ENCODE results near the gene ICOS.

Gene ICOS, protein sequence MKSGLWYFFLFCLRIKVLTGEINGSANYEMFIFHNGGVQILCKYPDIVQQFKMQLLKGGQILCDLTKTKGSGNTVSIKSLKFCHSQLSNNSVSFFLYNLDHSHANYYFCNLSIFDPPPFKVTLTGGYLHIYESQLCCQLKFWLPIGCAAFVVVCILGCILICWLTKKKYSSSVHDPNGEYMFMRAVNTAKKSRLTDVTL

GRCh38 chr2:203936535-203936934, at the start of gene ICOS:
Gene ICOS, plus strand, starts transcription at chr2:203936763. Its CDS starts 52 bp downstream, at chr2:203936815.
- DNase-seq (ENCODE audit: low spot score), result no peak

DNA sequence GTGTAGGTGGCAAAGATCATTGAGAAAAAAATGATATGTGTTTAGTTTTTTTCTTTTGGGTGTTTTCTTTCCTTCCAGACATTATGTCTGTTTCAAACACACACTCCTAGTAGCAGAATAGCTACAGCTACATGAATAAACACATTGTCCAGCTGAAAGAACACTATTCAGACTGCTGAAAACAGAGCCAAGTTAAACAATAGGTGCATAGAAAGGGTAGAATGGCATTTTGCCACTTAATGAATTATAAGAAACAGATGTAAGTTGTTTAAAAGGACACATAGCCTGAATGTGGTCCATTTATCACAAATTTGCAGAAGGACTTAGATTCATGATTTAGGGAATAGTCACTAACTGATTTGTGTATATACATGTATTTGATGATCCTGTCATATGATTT, 48.9 kb upstream of the ICOS start:
- no peak for DNase-seq (ENCODE audit: low spot score)

- no peak for DNase-seq (ENCODE audit: low spot score)
These were observed 47.0 kb upstream of the ICOS start for GRCh38 chr2:203889542-203889941.

- DNase-seq (ENCODE audit: low spot score), result no peak
These were observed 46.6 kb upstream of the ICOS start for GRCh38 chr2:203889944-203890343.

DNA sequence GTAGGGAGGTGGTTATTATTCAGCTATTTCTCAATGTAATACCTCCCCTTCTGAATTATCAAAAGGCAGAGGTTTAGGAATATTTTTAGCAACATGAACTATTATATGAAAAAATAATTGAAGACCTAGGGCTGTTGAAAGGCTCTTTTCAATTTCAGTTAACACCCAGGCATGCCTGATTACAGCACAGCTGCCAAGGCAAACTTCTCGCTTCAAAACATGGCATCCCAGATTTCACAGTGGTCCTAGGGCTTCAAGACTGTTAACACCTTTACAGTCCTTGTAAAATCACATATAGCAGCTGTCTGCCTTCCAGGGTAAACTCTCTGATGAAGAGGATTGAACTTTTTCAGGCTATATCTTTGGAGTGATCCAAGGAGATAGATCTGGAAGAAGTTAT, 45.8 kb upstream of the ICOS start:
- DNase-seq (ENCODE audit: low spot score), result no peak

DNA sequence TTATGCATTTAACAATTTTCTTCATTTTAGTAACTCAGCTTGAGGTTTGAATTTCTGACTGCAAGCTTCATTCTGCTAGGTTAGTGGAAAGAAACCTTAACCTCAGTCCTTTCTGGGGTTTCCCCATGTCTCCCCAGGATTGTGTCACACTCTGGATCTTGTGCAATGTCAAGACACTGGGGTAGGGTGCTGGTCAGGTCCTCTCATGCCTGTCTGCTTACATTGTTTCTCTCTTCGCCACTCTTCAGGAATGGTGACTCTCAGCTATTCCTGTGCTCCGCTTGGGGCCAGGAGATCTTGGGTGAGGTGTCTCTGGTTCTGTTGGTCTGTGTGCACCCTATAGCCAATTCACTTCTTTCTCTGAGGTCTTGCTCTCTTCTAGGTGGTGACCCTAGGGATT, 45.1 kb upstream of the ICOS start:
- DNase-seq (ENCODE audit: low spot score), result no peak

DNA sequence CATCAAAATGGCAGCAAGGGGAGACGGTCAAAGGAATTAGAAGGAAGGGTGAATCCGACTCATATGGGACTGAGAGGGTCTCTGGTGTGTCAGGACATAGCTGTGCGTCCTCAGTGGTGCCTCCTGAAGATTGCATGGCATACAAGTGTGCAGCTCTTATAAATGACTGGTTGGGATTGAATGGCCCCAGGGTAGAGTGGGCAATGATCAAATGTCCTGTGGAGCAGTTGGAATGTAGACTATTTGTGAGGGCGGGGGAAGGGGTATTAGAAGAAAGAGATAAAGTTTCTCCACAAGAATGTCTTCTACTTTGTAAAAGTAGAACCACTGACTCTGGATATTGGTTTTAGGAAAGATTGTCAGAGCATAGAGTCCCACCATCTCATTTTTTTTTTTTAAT, 44.4 kb upstream of the ICOS start:
- no peak for DNase-seq (ENCODE audit: low spot score)

- no peak for DNase-seq (ENCODE audit: low spot score)
These were observed 43.2 kb upstream of the ICOS start for GRCh38 chr2:203893401-203893800.

- DNase-seq (ENCODE audit: low spot score), result no peak
These were observed 42.7 kb upstream of the ICOS start for GRCh38 chr2:203893840-203894239.

DNA sequence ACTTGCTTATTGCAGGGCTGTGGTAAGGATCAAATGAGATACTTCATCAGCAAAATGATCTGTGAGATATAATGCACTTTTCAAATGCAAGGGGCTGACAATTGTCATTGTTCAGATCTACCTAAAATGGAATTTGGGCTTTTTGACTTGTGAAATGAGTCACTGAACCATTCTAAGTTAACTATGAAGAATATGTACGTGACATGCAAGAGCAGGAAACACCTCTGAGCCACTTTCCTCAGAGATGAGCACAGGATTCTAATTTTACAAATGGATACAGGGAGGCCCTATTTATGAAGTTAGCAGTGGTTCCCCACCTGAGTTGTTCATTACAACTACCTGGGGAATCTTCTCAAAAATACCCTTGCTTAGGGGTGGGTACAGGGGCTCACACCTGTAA, 42.3 kb upstream of the ICOS start:
- no peak for DNase-seq (ENCODE audit: low spot score)

DNA sequence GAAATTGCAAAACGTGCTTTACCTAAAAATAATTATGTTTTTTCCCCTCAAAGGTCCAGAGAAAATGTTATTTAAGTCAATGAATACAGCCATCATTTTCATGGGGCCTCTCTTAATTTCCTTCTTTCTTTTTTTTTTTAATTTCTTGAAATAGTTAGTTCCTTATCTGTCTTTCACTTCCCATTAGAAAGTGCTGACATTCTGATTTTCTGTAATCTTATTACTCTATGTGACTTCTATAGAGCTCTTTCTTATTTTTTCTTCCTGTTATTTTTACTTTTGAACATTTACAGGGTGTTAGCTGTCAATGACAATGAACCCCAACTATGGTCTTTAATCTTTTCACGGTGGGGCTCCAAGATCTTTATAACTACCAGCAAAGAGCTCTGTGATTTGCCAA, 39.0 kb upstream of the ICOS start:
- no peak for DNase-seq (ENCODE audit: low spot score)

DNA sequence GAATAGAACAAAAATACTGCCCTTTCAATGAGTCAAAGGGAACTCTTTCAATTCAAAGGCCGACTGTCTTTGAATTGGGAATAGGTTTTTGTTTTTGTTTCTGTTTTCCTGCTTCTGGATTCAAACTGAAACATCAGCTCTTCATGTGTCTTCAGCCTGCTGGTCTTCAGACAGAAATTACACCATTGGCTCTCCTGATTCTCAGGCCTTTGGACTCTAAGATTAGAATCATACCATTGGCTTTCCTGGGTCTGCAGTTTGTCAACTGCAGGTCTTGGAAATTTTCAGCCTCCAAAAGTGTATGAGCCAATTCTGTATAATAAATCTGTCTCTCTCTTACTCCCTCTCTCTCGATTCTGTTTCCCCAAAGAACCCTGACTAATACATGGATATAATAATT, 37.9 kb upstream of the ICOS start:
- DNase-seq (ENCODE audit: low spot score), result no peak

GRCh38 chr2:203900253-203900652, 36.3 kb upstream of the ICOS start:
- DNase-seq (ENCODE audit: low spot score), result no peak

DNA sequence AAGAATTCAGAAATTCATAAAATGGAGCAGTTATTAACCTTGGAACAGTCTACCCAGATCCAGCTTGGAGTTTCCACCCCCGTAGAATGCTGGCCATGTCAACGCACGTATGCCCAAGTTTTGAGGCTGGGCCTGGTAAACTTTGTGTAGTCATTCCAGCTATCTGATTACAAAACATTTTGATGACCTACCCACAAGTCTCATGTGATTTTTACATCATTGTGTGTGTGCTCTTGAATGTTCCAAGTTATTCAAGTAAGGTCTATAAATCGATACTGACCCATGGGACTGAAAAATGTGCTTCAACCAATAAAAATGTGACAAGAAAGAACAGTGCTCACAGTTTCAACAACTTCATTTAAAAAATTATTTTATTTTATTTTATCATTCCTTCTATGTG, 32.5 kb upstream of the ICOS start:
- DNase-seq (ENCODE audit: low spot score), result no peak

DNA sequence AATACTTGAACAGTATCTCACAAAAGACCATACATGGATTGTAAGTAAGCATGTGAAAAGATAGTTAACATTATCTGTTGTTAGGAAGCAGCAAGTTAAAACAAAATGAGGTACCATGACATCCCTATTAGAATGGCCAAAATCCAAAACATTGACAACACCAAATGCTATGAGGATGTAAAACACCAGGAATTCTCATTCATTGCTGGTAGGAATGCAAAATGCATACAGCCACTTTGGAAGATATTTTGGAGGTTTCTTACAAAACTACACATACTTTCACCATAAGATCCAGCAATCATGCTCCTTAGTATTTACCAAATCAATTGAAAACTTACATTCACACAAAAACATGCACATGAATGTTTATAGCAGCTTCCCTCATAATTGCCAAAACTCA, 30.9 kb upstream of the ICOS start:
- DNase-seq (ENCODE audit: low spot score), result no peak

DNA sequence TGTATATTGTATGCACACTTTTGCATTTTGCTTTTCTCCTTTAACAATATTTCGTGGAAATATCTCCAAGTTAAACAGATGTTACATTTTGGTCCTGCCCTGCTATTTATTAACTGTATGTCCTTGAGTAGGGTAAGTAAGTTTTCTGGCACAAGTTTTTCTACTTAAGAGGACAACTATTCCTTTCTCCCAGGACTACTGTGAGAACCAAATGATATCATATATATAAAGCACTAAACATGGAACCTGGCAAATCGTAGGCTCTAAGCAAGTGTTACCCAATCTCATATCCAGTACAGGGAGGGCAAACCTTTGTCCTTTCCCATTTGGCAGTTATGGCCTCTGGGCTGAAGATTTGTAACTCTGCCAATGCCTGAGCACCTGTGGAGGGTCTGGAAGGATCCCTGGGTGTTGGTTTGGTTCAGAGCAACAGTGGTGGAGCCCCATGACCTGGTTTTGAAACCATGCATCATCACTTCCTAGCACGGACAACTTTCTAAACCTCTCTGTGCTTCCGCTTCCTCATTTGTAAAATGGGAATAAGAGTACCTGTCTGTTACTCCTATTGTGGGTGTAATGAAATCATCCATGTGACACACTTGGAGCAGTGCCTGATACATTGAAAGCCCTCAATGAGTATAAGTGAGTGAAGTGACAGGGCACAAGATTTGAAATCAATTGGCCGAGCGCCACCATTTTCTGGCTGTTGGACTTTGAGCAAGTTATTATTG, 28.3 kb upstream of the ICOS start:
- no peak for DNase-seq (ENCODE audit: low spot score)

- no peak for DNase-seq (ENCODE audit: low spot score)
These were observed 27.8 kb upstream of the ICOS start for GRCh38 chr2:203908797-203909185.

GRCh38 chr2:203909261-203909967, 27.1 kb upstream of the ICOS start:
- peak; percentile 30 for DNase-seq (ENCODE audit: low spot score)

- DNase-seq (ENCODE audit: low spot score), result no peak
These were observed 26.6 kb upstream of the ICOS start for GRCh38 chr2:203909974-203910373.

GRCh38 chr2:203913947-203914346, 22.6 kb upstream of the ICOS start:
- DNase-seq (ENCODE audit: low spot score), result no peak

DNA sequence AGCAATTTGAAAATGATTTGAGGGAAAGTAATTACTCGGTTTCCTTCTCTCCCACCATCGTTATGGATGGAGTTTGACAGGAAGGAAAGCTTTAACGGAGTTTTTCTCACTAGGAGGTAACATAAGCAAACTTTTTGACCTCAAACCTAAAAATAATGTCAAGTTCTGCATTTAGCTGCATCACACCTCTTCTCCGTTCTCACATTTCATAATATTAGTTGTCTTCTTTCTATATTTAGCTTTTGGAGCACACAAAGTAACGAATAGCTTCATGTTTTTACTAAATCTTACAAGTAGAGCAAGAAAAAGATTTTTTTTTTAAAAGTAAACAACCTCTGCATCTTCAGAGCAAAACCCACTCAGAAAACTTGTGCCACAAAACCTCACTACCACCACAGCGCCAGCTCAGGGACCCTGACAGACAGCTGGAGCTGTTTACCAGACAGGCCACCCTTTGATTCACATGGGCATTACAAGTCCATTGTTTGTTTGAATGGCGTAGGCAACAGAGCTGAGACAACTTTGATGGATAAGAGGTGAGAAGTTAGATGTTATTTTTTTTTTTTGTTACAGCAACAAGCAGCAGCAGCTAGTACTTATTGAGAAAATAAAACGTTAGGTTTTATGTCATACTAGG, 21.9 kb upstream of the ICOS start:
- no peak for DNase-seq (ENCODE audit: low spot score)

GRCh38 chr2:203915256-203915655, 21.3 kb upstream of the ICOS start:
- DNase-seq (ENCODE audit: low spot score), result no peak

- DNase-seq (ENCODE audit: low spot score), result no peak
These were observed 19.8 kb upstream of the ICOS start for GRCh38 chr2:203916756-203917155.

Measured in LoVo (cell line).